Measurements from ENCODE around the gene INO80E. TPM values are rescaled to one million over a fixed set of nuclear protein-coding genes. Genes with fewer than 3 reads are reported as not detected.
A peak's percentile ranks its signal among the peaks of the same experiment; 100 is the strongest.

Gene INO80E
- total RNA-seq, 1 experiment from 2014 or later = 94.1 TPM

DNA sequence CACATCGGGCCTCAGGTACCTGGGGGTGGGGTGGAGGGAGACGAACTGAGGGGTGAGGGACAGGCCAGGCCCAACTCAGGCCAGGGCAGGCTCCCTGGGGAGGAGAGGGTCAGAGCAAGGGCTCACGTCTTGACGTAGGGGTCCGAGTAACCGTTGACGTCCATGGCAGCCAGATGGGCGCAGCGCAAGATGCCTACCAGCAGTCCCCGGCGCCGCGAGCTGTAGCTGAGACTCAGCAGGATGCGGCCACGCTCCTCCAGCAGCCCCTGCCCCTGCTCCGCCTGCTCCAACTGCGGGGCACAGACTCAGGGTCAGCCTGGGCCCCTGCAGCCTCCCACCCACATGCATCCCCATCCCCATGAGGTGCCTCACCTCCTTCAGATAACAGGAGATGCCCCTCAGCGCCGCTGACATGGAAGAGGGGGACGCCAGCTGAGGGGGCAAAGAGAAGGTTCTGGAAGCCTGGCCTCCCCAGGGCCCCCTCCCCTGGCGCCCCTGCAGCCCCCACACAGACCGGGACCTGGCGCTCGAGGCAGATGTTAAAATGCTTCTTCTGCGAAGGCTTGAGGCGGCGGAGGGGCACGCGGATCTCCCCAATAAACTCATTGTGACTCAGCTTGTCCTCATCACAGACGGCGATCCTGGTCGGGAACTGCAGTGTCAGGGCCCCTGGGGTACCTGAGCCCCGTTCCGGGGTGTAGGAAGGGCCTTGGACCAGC lies 10.8 kb downstream of the INO80E start:
- Histone ChIP-seq H3K4me2 (ENCODE audit: insufficient read depth, insufficient read length, low read length) (no peak overlapping the region), H3K23me2 (ENCODE audit: insufficient read length, low read depth, low read length, poor library complexity, severe bottlenecking) (peaks cover 11% of the 10 kb centered on the region), H3K4ac (ENCODE audit: low read depth, low read length) (no peak overlapping the region), H4K20me1 (ENCODE audit: control insufficient read depth, insufficient read depth, insufficient read length) (no peaks in the 10 kb centered on the region), H3K56ac (ENCODE audit: insufficient read length, low read depth, low read length) (no peak overlapping the region), H4K5ac (ENCODE audit: insufficient read length, low read depth, low read length) (no peak overlapping the region), H2AFZ (ENCODE audit: low read length) (no peak overlapping the region), H4K91ac (ENCODE audit: insufficient read length, low read depth, low read length) (no peak overlapping the region), H3K23ac (ENCODE audit: insufficient read length, low read depth, low read length) (no peak overlapping the region), H2BK15ac (ENCODE audit: low read depth, low read length) (no peak overlapping the region), H3K18ac (ENCODE audit: insufficient read length, low read depth, low read length) (no peak overlapping the region), H3K4me1 (ENCODE audit: insufficient read depth, low read length) (no peaks in the 10 kb centered on the region; the same call in 1 of the 2 replicates), H2BK5ac (ENCODE audit: insufficient read length, low read length) (no peak overlapping the region), H2AK5ac (ENCODE audit: insufficient read length, low read length) (no peak overlapping the region), H3K27me3 (ENCODE audit: insufficient read depth, low read length) (no peaks in the 10 kb centered on the region), H3T11ph (ENCODE audit: low read length) (no peak overlapping the region), H3K9me3 (ENCODE audit: control insufficient read depth, low read depth, low read length) (no peaks in the 10 kb centered on the region), H4K8ac (replicated peaks; ENCODE audit: insufficient read length, low read depth, low read length) (no peak overlapping the region), H3K79me2 (ENCODE audit: insufficient read depth, low read length) (no peaks in the 10 kb centered on the region), H3K27ac (ENCODE audit: insufficient read length, low read depth, low read length) (no peak overlapping the region), H3K79me1 (ENCODE audit: insufficient read depth, low read depth, low read length, poor library complexity, severe bottlenecking) (no peaks in the 10 kb centered on the region), H2BK120ac (ENCODE audit: low read depth, low read length, poor library complexity, severe bottlenecking) (no peak overlapping the region), H2BK12ac (ENCODE audit: insufficient read length, low read depth, low read length) (no peak overlapping the region), H3K9ac (ENCODE audit: extremely low read depth, insufficient read length, low read length) (no peak overlapping the region), H3K14ac (ENCODE audit: insufficient read depth, low read length) (no peak overlapping the region), H2BK20ac (ENCODE audit: low read depth, low read length, poor library complexity, severe bottlenecking) (no peak overlapping the region)
- Mint-ChIP-seq H3K27me3 (ENCODE audit: low read depth) (peaks cover 27% of the 10 kb centered on the region), H3K36me3 (ENCODE audit: insufficient read depth in 1 of 3, low read depth in 3 of 3) (peaks cover 13 to 28% (median 22%) of the 10 kb centered on the region in 3 experiments), H3K4me1 (peaks cover 3 to 17% of the 10 kb centered on the region in 2 experiments), H3K27ac (peak overlapping the region; percentile 37 to 77 (median 62); a peak in 5 of 7 replicates), H3K9me3 (no peaks in the 10 kb centered on the region), H3K4me3 (no peak overlapping the region; a peak in 1 of 5 replicates)
- TF ChIP-seq, protein P1, sequence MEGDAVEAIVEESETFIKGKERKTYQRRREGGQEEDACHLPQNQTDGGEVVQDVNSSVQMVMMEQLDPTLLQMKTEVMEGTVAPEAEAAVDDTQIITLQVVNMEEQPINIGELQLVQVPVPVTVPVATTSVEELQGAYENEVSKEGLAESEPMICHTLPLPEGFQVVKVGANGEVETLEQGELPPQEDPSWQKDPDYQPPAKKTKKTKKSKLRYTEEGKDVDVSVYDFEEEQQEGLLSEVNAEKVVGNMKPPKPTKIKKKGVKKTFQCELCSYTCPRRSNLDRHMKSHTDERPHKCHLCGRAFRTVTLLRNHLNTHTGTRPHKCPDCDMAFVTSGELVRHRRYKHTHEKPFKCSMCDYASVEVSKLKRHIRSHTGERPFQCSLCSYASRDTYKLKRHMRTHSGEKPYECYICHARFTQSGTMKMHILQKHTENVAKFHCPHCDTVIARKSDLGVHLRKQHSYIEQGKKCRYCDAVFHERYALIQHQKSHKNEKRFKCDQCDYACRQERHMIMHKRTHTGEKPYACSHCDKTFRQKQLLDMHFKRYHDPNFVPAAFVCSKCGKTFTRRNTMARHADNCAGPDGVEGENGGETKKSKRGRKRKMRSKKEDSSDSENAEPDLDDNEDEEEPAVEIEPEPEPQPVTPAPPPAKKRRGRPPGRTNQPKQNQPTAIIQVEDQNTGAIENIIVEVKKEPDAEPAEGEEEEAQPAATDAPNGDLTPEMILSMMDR (conservative IDR thresholded peaks at IDR 0.05) = no peak
- WGBS (ENCODE audit: extremely low coverage, insufficient read length, low lambda C conversion rate) = no CpG with 5 or more reads among the region's 34 CpGs
- no peak for DNase-seq
